ENCODE measurements around the gene RAB43.

DNA sequence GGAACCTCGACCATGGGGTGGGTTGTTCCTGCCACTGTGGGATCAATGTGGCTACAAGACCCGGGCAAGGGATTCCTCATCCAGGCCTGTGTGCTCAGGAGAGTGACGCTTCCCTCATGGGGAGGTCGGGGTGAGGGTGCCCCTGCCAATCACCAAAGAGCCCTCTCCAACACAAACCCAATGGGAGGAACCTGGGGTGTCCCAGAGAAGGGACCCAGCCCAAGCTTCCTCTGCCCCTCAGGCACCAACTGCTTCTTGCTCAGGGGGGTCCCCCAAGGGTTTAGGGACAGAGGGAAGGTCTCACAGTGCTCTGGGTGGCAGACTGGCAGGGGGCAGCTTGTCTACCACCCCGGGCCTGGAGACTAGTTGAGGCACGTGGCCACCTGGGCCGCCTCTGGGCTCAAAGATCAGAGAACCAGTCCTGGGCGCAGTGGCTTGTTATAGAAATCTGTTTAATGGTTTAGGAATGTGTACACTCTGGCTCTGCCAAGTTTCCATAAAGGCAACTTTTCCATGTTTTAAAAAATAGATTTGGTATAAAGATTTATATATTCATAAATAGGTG lies 34.4 kb downstream of the RAB43 start:
- TF ChIP-seq, protein P1, sequence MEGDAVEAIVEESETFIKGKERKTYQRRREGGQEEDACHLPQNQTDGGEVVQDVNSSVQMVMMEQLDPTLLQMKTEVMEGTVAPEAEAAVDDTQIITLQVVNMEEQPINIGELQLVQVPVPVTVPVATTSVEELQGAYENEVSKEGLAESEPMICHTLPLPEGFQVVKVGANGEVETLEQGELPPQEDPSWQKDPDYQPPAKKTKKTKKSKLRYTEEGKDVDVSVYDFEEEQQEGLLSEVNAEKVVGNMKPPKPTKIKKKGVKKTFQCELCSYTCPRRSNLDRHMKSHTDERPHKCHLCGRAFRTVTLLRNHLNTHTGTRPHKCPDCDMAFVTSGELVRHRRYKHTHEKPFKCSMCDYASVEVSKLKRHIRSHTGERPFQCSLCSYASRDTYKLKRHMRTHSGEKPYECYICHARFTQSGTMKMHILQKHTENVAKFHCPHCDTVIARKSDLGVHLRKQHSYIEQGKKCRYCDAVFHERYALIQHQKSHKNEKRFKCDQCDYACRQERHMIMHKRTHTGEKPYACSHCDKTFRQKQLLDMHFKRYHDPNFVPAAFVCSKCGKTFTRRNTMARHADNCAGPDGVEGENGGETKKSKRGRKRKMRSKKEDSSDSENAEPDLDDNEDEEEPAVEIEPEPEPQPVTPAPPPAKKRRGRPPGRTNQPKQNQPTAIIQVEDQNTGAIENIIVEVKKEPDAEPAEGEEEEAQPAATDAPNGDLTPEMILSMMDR (IDR thresholded peaks at IDR 0.05; ENCODE audit: insufficient read depth, low read depth, low read length), result no peak
- no peak for TF ChIP-seq EZH2 (IDR thresholded peaks at IDR 0.05; ENCODE audit: insufficient read depth, low read length)

Data from astrocyte (in vitro differentiated cells and primary cell).